Panc1 (cell line): ENCODE data around the gene LRFN2.

Experiments
- CTCF ChIP-seq: fragments of 450-650 bp; IDR thresholded peaks from 2 replicates; pipeline ENCODE4 v1.5.1; 2017; ENCODE audit warnings: mild to moderate bottlenecking
- POLR2AphosphoS5 ChIP-seq: IDR thresholded peaks from 2 replicates; pipeline ENCODE4 v1.6.1; 2012; ENCODE audit warnings: mild to moderate bottlenecking, low read depth, low read length, moderate library complexity
- REST ChIP-seq, 2 experiments: IDR thresholded peaks; 2 replicates each; pipeline ENCODE4 v1.6.1; 2011 to 2012; ENCODE audit warnings: low read depth in 2 of 2, control low read depth in 1 of 2, low read length in 1 of 2, mild to moderate bottlenecking in 1 of 2, moderate library complexity in 1 of 2; ENCODE audit not compliant: insufficient read depth in 1 of 2

GRCh38 chr6:40528051-40528450 lies 59.1 kb downstream of the LRFN2 start:
- no peak for TF ChIP-seq CTCF
- TF ChIP-seq POLR2AphosphoS5, result no peak
- no peak for TF ChIP-seq REST (IDR thresholded peaks at IDR 0.05; ENCODE audit: insufficient read depth in 1 of 2, low read depth in 2 of 2, low read length in 1 of 2)
